Measurements from ENCODE around the gene TCF4.

DNA sequence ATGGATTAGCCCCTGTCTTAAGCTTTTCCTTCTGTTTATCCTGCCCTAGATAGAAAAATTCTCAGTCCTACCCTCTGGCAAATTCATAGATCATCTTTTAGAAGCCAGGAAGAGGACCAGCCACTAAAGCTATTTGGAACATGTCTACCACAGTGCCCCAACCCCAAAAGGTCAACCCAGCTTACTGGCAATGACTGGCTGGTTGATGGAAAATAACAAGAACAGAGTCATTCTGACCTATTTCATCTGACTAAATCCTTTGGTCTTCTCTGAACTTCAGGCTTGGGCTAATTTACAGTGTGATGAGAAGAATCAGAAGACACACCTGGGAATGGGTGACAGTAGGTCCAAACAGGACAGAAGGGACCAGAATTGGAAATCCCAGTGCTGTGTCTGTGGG is 401.4 kb downstream of the TCF4 start:
- TF ChIP-seq, protein P1, sequence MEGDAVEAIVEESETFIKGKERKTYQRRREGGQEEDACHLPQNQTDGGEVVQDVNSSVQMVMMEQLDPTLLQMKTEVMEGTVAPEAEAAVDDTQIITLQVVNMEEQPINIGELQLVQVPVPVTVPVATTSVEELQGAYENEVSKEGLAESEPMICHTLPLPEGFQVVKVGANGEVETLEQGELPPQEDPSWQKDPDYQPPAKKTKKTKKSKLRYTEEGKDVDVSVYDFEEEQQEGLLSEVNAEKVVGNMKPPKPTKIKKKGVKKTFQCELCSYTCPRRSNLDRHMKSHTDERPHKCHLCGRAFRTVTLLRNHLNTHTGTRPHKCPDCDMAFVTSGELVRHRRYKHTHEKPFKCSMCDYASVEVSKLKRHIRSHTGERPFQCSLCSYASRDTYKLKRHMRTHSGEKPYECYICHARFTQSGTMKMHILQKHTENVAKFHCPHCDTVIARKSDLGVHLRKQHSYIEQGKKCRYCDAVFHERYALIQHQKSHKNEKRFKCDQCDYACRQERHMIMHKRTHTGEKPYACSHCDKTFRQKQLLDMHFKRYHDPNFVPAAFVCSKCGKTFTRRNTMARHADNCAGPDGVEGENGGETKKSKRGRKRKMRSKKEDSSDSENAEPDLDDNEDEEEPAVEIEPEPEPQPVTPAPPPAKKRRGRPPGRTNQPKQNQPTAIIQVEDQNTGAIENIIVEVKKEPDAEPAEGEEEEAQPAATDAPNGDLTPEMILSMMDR (IDR thresholded peaks at IDR 0.05; ENCODE audit: low read length) = no peak
- TF ChIP-seq EZH2 (optimal IDR thresholded peaks at IDR 0.05; ENCODE audit: low read depth, low read length) = no peak
